ENCODE data around the gene LRP5.

Gene LRP5

DNA sequence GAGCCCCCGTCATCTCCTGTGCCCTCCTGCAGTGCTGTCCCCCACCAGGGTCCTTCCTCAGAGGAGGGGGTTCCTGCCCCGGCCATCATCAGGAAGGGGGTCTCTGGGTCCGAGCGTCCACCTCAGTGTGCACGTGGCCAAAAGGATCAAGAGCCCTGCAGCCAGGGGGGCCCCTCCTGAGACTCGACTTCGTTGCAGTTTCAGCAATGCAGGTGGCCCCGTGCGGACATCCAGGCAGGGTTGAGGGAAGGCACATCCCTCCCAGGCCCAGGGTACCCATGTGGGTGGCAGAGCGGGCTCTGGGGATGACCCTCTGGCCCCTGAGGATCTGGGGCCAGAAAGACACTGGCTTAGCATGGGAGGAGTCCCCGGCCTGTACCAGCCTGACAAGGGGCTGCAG, 41.3 kb downstream of the LRP5 start:
- no peaks in the 10 kb centered on the region for H3K4me1 ChIP-seq (ENCODE audit: control insufficient read depth, insufficient read depth, low read length, poor library complexity, severe bottlenecking)
- H3K27me3 ChIP-seq (replicated peaks; ENCODE audit: control insufficient read depth, insufficient read depth, low read length, poor library complexity, severe bottlenecking): no peaks in the 10 kb centered on the region
- no peak overlapping the region for H3K27ac ChIP-seq (ENCODE audit: insufficient read depth, low read length, poor library complexity, severe bottlenecking)
- DNase-seq: no peak
- H3K4me3 ChIP-seq (ENCODE audit: insufficient read depth, low read depth, low read length, poor library complexity, severe bottlenecking): no peak overlapping the region
- H3K36me3 ChIP-seq (ENCODE audit: control insufficient read depth, insufficient read depth, low read length): no peaks in the 10 kb centered on the region
- H3K9me3 ChIP-seq (ENCODE audit: control insufficient read depth, low read length): no peaks in the 10 kb centered on the region

- H3K36me3 ChIP-seq (ENCODE audit: control insufficient read depth, insufficient read depth, low read length): no peaks in the 10 kb centered on the region
- no peaks in the 10 kb centered on the region for H3K27me3 ChIP-seq (replicated peaks; ENCODE audit: control insufficient read depth, insufficient read depth, low read length, poor library complexity, severe bottlenecking)
- no peak for DNase-seq
- H3K9me3 ChIP-seq (ENCODE audit: control insufficient read depth, low read length): no peaks in the 10 kb centered on the region
- no peaks in the 10 kb centered on the region for H3K4me1 ChIP-seq (ENCODE audit: control insufficient read depth, insufficient read depth, low read length, poor library complexity, severe bottlenecking)
- no peak overlapping the region for H3K27ac ChIP-seq (ENCODE audit: insufficient read depth, low read length, poor library complexity, severe bottlenecking)
- H3K4me3 ChIP-seq (ENCODE audit: insufficient read depth, low read depth, low read length, poor library complexity, severe bottlenecking): no peak overlapping the region
Measured at GRCh38 chr11:68354148-68354872, 41.9 kb downstream of the LRP5 start.

- Histone ChIP-seq H3K27ac (ENCODE audit: insufficient read depth, low read length, poor library complexity, severe bottlenecking) (no peak overlapping the region), H3K4me3 (ENCODE audit: insufficient read depth, low read depth, low read length, poor library complexity, severe bottlenecking) (no peak overlapping the region), H3K4me1 (ENCODE audit: control insufficient read depth, insufficient read depth, low read length, poor library complexity, severe bottlenecking) (no peaks in the 10 kb centered on the region), H3K36me3 (ENCODE audit: control insufficient read depth, insufficient read depth, low read length) (no peaks in the 10 kb centered on the region), H3K9me3 (ENCODE audit: control insufficient read depth, low read length) (no peaks in the 10 kb centered on the region), H3K27me3 (replicated peaks; ENCODE audit: control insufficient read depth, insufficient read depth, low read length, poor library complexity, severe bottlenecking) (no peaks in the 10 kb centered on the region)
- DNase-seq: no peak
Measured at GRCh38 chr11:68355471-68355870, 43.1 kb downstream of the LRP5 start.

DNA sequence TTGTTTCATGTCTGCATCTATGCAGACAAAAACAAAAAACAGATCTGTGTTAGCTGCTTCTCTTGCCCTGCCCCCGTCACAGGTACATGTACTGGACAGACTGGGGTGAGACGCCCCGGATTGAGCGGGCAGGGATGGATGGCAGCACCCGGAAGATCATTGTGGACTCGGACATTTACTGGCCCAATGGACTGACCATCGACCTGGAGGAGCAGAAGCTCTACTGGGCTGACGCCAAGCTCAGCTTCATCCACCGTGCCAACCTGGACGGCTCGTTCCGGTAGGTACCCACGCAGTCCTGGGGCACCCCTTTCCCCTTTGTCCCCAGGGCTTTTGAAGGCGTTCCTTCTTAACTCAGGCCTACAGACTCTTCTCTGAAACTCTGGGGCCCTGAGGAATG, 45.2 kb downstream of the LRP5 start:
- H3K9me3 ChIP-seq (ENCODE audit: control insufficient read depth, low read length): no peaks in the 10 kb centered on the region
- H3K4me3 ChIP-seq (ENCODE audit: insufficient read depth, low read depth, low read length, poor library complexity, severe bottlenecking): no peak overlapping the region

DNA sequence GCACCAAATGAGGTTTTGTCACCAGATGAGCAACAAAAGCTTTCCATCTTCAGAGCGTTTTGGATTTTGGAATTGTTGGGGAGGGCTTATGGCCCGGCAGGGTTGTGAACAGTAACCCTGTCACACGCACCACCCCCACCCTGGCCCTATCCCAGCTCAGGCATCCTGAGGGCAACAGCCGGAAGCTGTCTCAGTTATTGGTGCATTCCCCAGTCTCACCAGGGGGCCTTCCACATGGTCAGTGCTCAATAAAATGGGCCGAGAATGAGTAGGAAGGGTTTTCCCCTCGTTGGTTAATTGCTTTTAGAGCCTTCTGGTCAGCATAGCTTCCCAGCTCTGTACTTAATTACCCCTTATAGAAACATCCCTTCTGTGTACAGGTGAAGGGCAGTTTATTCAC, 46.0 kb downstream of the LRP5 start:
- Histone ChIP-seq H3K36me3 (ENCODE audit: control insufficient read depth, insufficient read depth, low read length) (no peaks in the 10 kb centered on the region), H3K27me3 (replicated peaks; ENCODE audit: control insufficient read depth, insufficient read depth, low read length, poor library complexity, severe bottlenecking) (no peaks in the 10 kb centered on the region), H3K4me3 (ENCODE audit: insufficient read depth, low read depth, low read length, poor library complexity, severe bottlenecking) (no peak overlapping the region), H3K4me1 (ENCODE audit: control insufficient read depth, insufficient read depth, low read length, poor library complexity, severe bottlenecking) (no peaks in the 10 kb centered on the region), H3K9me3 (ENCODE audit: control insufficient read depth, low read length) (no peaks in the 10 kb centered on the region), H3K27ac (ENCODE audit: insufficient read depth, low read length, poor library complexity, severe bottlenecking) (no peak overlapping the region)
- no peak for DNase-seq

More for the DNA sequence above, 45.2 kb downstream of the LRP5 start:
- no peaks in the 10 kb centered on the region for H3K36me3 ChIP-seq (ENCODE audit: control insufficient read depth, insufficient read depth, low read length)
- H3K4me1 ChIP-seq (ENCODE audit: control insufficient read depth, insufficient read depth, low read length, poor library complexity, severe bottlenecking): no peaks in the 10 kb centered on the region
- H3K27ac ChIP-seq (ENCODE audit: insufficient read depth, low read length, poor library complexity, severe bottlenecking): no peak overlapping the region
- no peak for DNase-seq
- no peaks in the 10 kb centered on the region for H3K27me3 ChIP-seq (replicated peaks; ENCODE audit: control insufficient read depth, insufficient read depth, low read length, poor library complexity, severe bottlenecking)

GRCh38 chr11:68361702-68362101, 49.3 kb downstream of the LRP5 start:
- H3K4me1 ChIP-seq (ENCODE audit: control insufficient read depth, insufficient read depth, low read length, poor library complexity, severe bottlenecking): no peaks in the 10 kb centered on the region
- no peak for DNase-seq
- no peaks in the 10 kb centered on the region for H3K9me3 ChIP-seq (ENCODE audit: control insufficient read depth, low read length)
- no peaks in the 10 kb centered on the region for H3K36me3 ChIP-seq (ENCODE audit: control insufficient read depth, insufficient read depth, low read length)
- no peaks in the 10 kb centered on the region for H3K27me3 ChIP-seq (replicated peaks; ENCODE audit: control insufficient read depth, insufficient read depth, low read length, poor library complexity, severe bottlenecking)
- no peak overlapping the region for H3K27ac ChIP-seq (ENCODE audit: insufficient read depth, low read length, poor library complexity, severe bottlenecking)
- no peak overlapping the region for H3K4me3 ChIP-seq (ENCODE audit: insufficient read depth, low read depth, low read length, poor library complexity, severe bottlenecking)

DNA sequence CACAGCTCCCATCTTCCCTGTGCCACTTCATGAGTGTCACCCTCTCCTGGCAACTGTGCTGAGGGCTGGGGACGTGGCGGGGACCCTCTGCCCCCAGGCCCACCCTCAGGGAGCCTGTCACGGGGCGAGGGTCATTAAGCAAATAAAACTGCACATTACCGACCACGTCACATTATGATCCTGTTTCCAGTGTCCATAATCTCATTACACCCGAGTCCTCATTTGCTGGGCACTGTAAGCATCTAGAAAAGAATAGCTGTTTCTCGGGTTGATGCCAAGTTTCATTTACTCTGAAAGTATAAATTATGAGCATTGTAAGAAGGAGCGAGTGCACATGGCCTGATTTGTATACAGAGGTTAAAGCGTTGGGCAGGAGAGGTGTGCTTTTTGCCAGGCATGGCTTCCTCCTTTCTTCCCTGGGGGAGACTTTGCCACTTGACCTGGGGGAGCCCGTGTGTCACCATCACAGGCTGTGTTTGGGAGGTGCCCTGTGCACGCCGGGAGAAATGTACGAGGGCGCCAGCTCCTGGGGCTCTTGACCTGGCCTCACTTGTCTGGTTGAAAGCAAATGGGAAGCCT, 50.5 kb downstream of the LRP5 start:
- DNase-seq: no peak
- H3K36me3 ChIP-seq (ENCODE audit: control insufficient read depth, insufficient read depth, low read length): no peaks in the 10 kb centered on the region

GRCh38 chr11:68363776-68364175, 51.4 kb downstream of the LRP5 start:
- H3K36me3 ChIP-seq (ENCODE audit: control insufficient read depth, insufficient read depth, low read length): no peaks in the 10 kb centered on the region
- no peaks in the 10 kb centered on the region for H3K27me3 ChIP-seq (replicated peaks; ENCODE audit: control insufficient read depth, insufficient read depth, low read length, poor library complexity, severe bottlenecking)
- H3K9me3 ChIP-seq (ENCODE audit: control insufficient read depth, low read length): no peaks in the 10 kb centered on the region
- H3K4me3 ChIP-seq (ENCODE audit: insufficient read depth, low read depth, low read length, poor library complexity, severe bottlenecking): no peak overlapping the region
- DNase-seq: no peak
- no peak overlapping the region for H3K27ac ChIP-seq (ENCODE audit: insufficient read depth, low read length, poor library complexity, severe bottlenecking)
- H3K4me1 ChIP-seq (ENCODE audit: control insufficient read depth, insufficient read depth, low read length, poor library complexity, severe bottlenecking): no peaks in the 10 kb centered on the region

More for the DNA sequence above, 50.5 kb downstream of the LRP5 start:
- Histone ChIP-seq H3K9me3 (ENCODE audit: control insufficient read depth, low read length) (no peaks in the 10 kb centered on the region), H3K27ac (ENCODE audit: insufficient read depth, low read length, poor library complexity, severe bottlenecking) (no peak overlapping the region), H3K27me3 (replicated peaks; ENCODE audit: control insufficient read depth, insufficient read depth, low read length, poor library complexity, severe bottlenecking) (no peaks in the 10 kb centered on the region), H3K4me1 (ENCODE audit: control insufficient read depth, insufficient read depth, low read length, poor library complexity, severe bottlenecking) (no peaks in the 10 kb centered on the region), H3K4me3 (ENCODE audit: insufficient read depth, low read depth, low read length, poor library complexity, severe bottlenecking) (no peak overlapping the region)

DNA sequence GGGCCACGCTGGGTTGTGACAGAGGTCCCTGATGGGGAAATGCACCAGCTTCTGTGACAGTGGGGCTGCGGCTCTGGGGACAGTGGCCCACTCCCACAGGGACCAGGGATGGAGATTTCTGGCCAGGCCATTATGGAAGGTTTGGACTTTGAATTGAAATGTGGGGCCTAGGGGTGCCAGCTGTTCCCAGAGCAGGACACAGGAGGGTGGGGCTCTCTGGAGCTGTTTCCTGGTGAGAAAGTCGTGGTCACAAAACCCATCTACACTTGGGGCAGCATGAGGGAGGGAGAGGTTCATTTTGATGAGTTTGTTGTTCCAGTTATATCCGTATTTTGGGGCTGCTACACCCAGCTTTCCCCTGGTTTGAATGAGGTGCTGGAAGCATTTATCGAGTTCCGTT, 52.2 kb downstream of the LRP5 start:
- Histone ChIP-seq H3K4me3 (ENCODE audit: insufficient read depth, low read depth, low read length, poor library complexity, severe bottlenecking) (no peak overlapping the region), H3K4me1 (ENCODE audit: control insufficient read depth, insufficient read depth, low read length, poor library complexity, severe bottlenecking) (no peaks in the 10 kb centered on the region), H3K9me3 (ENCODE audit: control insufficient read depth, low read length) (no peaks in the 10 kb centered on the region), H3K27me3 (replicated peaks; ENCODE audit: control insufficient read depth, insufficient read depth, low read length, poor library complexity, severe bottlenecking) (no peaks in the 10 kb centered on the region), H3K36me3 (ENCODE audit: control insufficient read depth, insufficient read depth, low read length) (no peaks in the 10 kb centered on the region), H3K27ac (ENCODE audit: insufficient read depth, low read length, poor library complexity, severe bottlenecking) (no peak overlapping the region)
- no peak for DNase-seq

DNA sequence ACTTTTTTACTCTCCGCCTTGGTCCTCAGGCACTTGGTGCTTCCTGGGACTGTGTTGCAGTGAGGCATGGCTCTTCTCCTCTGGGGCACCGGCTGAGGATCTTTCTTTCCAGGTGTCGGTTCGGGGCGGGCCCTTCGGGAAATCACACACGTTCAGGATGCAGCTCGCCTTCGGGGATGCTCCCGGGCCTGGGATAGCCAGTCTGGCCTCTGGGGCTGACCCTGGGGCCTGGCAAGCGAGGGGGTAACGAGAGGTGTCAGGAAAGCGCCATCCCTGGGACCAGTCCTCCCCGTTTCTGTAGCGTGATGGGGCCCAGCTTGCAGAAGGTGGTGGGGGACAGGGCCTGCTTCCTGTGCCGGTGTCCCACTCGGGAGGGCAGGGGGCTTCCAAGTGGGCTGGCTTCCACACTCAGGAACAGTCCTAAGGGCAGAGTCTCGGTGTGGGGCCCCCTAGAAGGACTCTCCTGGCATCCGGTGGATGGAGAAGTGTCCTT, 53.6 kb downstream of the LRP5 start:
- no peak for DNase-seq
- Histone ChIP-seq H3K4me1 (ENCODE audit: control insufficient read depth, insufficient read depth, low read length, poor library complexity, severe bottlenecking) (no peaks in the 10 kb centered on the region), H3K36me3 (ENCODE audit: control insufficient read depth, insufficient read depth, low read length) (no peaks in the 10 kb centered on the region), H3K9me3 (ENCODE audit: control insufficient read depth, low read length) (no peaks in the 10 kb centered on the region), H3K27ac (ENCODE audit: insufficient read depth, low read length, poor library complexity, severe bottlenecking) (no peak overlapping the region), H3K4me3 (ENCODE audit: insufficient read depth, low read depth, low read length, poor library complexity, severe bottlenecking) (no peak overlapping the region), H3K27me3 (replicated peaks; ENCODE audit: control insufficient read depth, insufficient read depth, low read length, poor library complexity, severe bottlenecking) (no peaks in the 10 kb centered on the region)

Measured in effector memory CD4-positive, alpha-beta T cell (primary cell).